RKO (cell line): ENCODE measurements around the gene ACTL6B.

Experiments used
- DNase-seq: peaks from one replicate; pipeline ENCODE4 v3.0.0-alpha.2; 2016; ENCODE audit warnings: low spot score

ACTL6B gene

DNA sequence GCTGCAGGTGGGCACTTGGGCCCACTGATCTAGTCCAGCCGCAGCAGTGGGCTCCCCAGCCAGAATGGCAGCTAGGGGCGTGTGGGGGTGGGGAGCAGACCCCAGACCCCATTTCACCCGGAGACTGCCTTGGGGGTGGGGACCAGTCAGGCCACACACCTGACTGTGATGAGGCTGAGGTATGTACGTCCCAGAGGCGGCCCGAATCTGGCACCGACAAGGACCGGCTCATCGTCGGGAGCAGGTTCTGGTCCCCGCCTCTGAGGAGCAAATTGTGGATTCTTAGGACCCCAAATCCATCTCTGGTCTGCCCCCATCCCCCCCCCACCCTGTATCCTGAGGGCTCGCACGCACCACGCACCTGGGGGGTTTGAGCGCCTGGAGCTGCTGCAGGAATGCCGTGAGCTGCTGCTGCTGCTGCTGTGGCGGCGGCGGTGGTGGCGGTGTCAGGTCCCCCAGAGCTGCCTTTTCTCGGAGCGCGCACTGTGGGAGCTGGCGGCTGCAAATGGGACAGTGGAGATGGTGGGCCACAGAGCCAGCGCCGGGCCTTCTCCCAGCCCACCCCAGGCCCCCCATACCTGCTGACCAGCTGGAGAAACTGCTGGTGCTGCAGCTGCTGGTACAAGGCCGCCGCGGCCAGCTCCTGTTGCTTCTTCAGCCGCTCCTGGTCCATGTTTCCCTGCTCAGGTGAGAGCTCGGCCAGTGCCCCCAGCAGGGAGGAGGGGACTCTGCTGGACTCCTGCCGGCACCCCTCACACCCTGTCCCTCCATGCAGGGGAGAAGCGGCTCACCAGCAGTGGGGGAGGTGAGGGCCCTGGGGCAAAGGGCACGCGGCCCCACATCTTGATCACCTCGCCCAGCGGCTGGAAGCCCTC is 27.6 kb upstream of the ACTL6B start:
- no peak for DNase-seq

GRCh38 chr7:100682991-100683658 is 26.9 kb upstream of the ACTL6B start:
- DNase-seq, result no peak

GRCh38 chr7:100682228-100682741 is 26.0 kb upstream of the ACTL6B start:
- DNase-seq, result peak; percentile 70

- no peak for DNase-seq
These were observed 25.4 kb upstream of the ACTL6B start for GRCh38 chr7:100681491-100682227.

GRCh38 chr7:100680576-100681271 is 24.5 kb upstream of the ACTL6B start:
- DNase-seq, result no peak

DNA sequence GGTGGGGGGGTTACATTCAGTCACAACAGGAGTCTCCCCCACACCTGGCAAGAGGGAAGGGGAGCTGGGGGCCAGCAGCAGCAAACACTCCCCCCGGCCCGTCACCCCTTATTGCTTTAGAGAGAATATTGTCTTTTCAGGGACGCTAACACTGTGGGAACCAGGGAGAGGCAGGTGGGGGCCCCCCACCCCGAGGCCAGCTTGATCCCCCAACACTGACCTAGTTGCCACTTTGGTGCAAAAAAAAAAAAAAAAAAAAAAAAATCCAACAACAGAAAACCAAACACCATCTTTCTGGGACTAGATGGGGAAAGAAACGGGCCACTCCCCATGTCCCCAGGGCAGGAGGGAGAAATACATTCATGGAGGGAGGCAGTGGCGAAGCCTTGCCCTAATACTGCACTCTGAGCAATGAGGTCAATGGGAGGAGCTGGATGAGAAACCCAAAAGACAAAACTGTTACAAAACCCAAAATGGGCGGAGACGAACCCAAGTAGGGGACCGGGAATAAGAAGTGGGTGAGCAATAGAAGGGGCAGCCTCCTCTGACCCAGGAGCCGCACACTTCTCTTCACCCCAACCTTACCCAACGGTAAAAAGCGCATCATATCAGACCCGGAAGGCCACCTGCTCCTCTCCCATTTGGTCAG is 23.8 kb upstream of the ACTL6B start:
- DNase-seq, result peak; percentile 46

DNA sequence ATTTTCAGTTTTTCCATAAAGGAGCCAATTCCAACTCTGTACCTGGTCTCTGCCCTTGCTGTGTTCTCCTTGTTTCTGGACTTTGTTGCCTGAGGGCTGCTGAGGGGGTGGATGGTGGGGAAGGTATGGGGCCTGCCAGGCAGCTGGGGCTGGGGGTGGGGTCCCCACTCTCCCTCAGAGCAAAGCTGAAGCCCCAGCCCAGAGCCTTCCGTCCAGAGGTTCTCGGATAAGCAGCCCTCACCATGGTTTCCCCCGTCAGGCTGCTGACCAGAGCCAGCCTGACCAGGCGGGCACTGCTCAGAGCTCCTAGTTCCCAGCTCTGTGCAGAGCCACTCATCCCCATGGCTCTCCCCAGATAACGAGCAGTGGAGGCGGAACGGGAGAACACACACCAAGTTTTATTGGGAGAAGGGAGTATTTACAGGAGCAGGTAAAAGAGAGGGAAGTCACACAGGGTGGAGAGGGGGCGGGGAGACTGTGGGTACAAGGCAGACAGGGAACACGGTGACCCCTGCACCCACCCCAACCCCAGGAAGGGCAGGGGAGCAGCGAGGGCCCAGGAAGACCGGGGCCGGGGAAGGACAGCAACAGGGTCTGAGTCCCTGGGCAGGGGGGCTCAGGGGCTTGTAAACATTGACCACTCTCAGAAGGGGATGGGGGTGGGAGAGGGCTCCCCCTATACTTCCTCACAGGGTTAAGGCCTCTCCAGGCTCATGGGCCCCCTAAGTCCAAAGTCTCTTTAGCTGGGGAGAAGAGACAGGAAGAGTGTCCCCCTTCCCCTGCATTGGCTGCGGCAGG is 23.1 kb upstream of the ACTL6B start:
- DNase-seq, result no peak

- DNase-seq, result no peak
These were observed 22.2 kb upstream of the ACTL6B start for GRCh38 chr7:100678291-100678984.

GRCh38 chr7:100677308-100678267 is 21.3 kb upstream of the ACTL6B start:
- DNase-seq, result no peak

DNA sequence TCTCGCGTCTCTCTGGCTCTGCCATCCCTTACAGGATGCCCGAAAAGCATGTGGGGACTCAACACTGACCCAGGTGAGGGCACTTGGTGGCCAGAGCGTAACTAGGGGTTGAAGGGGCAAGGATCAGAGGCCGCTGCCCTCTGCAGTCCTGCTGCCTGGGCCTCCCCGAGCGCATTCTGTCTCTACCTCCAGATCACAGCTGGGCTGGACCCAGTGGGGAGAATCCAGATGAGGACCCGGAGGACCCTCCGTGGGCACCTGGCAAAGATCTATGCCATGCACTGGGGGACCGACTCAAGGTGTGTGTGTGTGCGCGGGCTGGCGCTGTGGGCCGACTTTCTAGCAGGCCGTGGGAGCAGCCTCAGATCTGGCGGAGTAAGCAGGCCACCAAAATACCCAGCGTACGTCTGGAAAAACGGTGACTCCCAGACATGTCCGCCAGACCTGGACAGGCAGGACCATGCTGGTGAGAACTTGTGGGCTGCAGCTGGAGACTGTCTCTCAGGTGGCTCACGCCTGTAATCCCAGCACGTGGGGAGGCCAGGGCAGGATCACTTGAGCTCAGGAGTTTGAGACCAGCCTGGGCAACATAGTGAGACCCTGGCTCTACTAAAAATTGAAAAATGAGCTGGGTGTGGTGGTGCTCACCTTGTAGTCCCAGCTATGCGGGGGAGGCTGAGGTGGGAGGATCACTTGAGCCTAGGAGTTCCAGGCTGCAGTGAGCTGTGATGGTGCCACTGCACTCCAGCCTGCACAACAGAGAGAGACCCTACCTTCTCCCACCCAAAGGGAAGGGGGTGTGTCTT is 20.5 kb upstream of the ACTL6B start:
- DNase-seq, result no peak

GRCh38 chr7:100675581-100676350 is 19.5 kb upstream of the ACTL6B start:
- peak; percentile 90 for DNase-seq

- no peak for DNase-seq
These were observed 18.8 kb upstream of the ACTL6B start for GRCh38 chr7:100675105-100675451.

GRCh38 chr7:100674411-100675104 is 18.3 kb upstream of the ACTL6B start:
- peak; percentile 53 for DNase-seq

GRCh38 chr7:100673942-100674410 is 17.7 kb upstream of the ACTL6B start:
- DNase-seq, result peak; percentile 55

- peak; percentile 98 for DNase-seq
These were observed 17.2 kb upstream of the ACTL6B start, which contains the start of gene GNB2 for GRCh38 chr7:100673302-100673941. Gene GNB2 (plus strand): TSS chr7:100673740. CDS start chr7:100676266, 2,526 bp downstream.
